ENCODE measurements around the gene DDX25.

DDX25 gene

DNA sequence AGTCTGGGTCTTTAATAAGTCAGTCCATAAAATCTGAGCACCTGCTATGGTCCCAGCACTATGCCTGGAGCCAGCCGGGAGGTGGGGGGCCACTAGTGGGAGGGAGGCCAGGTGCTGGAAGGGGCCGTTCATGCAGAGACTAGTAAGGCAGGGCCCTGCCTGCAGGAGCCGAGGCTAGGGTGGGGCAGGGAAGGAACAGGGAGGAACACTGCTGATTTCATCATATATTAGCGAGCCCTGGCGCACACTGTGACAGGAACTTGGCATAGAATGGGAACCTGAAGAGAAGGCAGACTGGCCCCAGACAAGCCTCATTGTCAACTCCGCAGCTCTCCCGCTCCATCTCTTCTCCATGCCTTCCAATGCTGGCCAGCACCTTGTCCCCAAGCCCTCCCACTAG, 48.7 kb downstream of the DDX25 start:
- DNase-seq, result no peak

DNA sequence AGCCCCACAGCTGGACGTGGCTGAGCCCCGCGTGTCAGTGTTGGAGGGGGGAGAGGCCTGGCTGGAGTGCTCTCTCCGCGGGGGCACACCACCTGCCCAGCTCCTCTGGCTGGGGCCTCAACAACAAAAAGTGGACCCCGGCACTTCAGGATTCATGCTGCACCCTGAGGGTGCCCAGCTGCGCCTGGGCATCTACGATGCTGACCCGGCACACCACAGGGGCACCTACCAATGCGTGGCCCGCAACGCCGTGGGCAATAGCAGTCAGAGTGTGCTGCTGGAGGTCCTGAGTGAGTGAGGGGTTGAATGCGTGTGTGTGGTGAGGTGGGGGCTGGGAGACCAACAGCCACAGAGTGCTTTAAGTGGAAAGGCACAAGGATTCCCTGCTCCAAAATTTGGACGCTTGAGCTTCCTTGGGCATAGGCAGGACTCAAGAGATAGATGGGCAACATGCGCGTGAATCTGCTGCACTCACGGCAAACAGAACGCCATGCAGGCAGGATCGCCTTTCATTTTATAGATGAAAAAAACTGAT, 49.2 kb downstream of the DDX25 start:
- DNase-seq, result no peak

DNA sequence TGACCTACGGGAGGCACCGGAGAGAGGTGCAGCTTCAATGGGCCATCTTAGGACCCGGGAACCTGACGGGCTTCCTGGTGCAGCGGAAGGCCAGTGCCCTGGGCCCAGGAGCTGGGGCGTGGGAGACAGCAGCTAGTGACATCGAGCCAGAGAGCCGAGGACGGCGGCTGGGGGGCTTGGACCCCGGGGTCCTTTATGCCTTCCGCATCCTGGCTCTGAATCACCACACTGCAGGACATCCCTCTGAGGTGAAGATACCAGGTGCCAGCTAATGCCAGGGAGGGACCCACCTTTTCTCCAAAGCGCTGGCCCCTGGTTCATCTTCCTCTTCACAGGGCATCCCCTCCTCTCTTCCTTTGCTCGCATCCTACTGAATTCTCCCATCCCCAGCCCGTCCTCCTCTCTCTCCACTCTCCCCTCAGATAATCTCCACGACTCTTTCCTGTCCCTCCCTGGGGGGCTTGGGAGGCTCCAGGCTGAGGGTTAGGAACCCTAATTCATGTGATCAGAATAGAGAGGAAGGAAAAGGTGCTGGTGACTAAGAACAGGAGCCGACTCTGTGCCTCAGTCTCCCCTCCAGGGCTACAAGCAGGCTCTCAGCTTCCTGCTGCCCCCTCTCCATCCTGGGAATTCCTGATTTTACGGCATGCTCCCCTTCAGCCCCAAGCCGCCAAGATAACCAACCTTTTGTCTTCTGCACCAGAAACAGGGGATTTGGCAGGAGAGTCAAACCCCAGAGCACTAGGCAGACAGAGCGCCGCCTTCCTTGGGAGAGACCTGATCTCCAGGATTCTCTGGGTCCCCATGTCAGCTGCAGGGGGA, 50.0 kb downstream of the DDX25 start:
- DNase-seq, result no peak

DNA sequence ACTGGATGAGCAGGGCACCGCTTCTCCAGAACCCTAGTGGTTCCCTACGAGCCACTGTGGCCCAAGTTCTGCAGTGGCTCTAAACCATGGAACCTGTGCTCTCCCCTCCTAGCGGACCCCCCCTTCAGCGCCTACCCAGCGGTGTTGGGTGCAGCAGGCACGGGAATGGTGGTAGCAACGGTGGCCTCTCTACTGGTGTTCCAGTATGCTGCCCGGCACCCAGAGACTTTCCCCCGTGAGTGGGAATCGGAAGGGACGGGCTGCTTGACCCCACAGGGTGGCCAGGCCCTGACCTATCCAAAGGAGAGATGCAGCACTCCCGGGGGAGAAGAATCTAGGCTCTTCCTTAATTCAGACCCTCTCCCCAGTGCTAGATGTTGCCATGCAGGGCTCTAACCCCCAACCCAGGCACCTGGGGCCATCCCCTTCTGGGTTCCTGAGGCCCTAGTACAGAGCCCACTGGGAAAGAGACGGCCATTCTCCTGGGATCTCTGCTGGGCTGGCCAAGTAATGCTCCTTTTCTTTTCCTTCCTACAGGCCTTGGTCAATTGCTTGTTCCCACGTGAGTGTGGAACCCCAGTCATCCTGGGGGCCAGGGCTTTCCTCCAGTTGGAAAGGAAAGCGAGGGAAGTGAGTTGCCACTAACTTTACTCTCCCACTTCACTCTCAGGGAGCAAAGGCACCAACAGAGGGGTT, 50.8 kb downstream of the DDX25 start:
- no peak for DNase-seq

DNA sequence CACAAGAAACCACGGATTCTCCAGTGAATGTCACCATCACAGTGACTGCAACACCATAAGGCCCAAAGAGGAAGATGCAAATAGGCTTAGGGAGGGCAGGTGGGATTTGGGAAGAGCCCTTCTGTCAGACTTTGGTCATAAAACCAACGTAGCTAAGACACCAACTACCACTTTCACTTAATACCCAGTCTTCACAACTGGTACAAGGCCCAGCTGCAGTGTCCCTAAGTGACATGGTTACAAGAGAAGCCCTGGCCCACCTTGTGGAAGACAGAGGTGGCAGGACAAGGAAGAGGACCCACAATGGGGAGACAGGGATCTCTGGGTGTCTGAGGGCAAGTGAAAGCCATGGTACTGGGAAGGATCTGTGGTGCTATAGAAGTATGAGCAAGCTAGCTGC, 51.5 kb downstream of the DDX25 start:
- no peak for DNase-seq

DNA sequence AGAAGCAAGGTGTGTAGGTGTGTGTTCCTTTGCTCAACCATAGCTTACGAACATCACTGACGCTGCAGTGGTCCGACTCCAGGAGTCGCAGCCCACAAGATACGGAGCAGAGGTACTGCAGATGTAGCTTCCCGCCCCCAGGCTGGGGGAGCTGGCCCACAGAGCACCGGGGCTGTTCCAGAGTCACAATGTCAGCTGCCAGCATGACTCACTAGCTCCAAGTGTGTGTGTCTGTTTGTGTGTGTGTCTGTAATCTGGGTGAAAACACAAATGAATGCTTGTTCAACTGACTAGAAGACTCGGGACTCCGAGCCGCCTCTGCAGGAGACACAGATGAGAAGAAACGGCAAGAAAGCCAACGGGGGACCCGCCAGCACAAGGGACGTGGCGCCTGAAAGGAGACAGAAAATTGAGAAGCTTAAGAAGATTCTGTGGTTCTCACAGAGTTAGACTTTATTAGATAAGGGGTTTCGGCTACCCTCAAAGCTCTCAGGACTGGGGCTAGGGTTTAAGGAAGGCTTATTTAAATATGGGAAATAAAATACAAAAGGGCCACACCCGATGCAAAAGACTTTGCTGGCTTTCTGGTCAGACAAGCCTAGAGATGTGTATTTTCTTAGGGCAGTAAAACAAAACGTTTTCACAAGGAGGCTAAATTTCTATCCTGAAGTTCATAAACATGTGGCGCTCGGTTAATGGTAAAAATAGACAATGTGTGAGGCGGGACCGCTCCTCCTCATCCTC, 52.3 kb downstream of the DDX25 start:
- DNase-seq, result no peak

DNA sequence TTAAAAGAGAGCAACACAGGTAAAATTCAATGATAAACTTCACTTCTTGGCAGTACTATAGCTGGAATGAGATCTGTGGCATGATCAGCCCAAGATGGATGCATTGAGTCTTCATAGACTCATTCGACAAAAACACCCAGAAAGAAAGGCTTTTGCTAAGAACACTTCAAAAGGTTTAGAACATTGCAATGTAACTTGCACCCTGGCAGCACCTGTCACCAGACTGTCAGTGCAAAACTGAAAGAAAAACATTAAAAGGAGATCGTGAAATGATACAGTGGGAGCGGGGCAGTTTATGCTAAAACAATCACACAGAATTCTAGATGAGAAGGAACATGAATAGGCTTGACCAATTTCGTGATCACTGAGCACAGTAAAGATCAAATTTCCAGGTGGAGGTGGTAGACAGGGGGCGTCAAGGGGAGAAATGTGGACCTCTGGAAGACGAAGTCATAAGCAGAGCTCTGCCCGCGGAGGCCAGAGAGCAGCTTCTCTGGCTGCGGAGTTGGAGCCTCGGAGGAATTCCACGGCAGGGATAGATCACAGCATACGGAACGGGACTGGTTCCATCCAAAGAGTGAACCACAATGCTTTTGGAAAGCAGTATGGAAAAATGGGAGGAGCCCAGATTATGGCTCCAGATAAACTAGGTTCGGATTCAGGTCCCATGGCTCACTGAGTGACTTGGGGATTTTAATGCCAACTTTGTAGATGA, 53.5 kb downstream of the DDX25 start:
- no peak for DNase-seq

DNA sequence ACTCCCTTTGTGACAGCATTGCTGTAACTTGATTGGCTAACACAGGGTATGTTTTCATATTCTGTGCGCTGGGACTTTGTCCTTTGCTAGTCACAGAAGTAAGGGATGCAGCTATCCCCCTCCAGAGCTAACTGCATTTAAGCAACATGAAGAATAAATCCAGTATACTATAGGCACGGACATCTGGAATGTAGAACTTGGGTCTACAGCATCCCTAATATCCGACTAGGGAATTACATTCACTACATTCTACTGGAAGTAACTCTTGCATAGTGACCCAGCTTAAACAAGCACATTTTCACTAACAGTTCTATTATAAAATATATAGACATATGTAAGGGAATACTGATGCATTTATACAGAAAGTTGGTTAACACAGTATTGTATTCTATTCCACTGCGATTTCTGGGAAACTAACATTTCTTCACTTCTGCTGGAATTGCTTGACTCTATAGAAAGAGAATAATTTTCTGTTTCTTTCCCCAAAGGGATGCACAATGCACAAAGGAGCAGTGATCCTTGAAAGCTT, 54.6 kb downstream of the DDX25 start:
- DNase-seq, result no peak

DNA sequence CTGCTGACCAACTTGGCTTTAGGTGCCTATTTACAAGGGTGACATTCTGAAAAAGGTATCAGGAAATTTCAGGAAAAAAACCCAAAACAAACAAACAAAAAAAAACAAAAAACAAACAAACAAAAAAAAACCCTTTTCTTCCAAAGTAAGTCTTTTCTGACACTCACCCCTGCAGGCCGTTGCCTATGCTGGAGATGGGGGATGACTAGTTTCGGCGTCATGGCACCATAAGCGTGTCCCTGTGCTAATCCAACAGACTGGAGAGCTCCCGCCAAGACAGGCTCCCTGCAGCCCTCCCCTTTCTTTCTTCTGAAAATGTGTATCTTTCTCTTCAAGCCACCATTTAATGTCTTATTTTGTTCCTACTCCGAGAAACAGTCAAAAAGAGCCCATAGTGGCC, 55.2 kb downstream of the DDX25 start:
- DNase-seq, result no peak

DNA sequence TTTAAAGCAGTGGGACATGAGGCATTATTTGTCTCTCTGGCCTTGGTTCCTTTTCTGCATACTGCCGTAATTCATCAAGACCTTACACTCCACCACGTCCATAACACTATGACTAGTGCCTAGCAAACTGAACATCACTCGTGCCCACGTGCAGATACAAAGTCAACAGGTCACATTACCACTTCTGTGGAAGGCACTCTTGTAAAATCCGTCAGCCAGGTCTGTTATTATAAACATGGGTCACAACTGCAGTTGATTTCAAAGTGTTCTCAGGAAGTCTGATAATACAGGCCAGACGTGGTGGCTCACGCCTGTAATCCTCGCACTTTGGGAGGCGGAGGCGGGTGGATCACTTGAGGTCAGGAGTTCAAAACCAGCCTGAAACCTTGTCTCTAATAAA, 55.6 kb downstream of the DDX25 start:
- DNase-seq, result no peak

DNA sequence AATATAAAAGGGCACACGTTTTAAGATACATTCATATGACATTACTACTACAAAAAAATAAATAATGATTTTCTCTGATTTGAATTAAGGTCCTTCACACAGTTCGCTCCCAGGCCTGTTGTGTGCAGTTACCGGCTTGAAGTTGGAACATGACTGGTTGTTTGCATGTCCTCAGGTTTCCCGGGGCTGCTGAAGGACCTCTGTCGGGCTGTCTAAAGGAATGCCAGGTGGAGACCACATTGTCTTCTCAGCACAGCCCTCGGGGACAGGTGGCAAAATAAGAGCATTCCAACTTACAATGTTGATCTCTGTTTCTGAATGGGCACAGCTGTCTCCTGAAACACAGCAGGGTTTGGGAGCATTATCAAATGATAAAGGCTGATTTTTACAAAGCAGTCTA, 56.5 kb downstream of the DDX25 start:
- no peak for DNase-seq

DNA sequence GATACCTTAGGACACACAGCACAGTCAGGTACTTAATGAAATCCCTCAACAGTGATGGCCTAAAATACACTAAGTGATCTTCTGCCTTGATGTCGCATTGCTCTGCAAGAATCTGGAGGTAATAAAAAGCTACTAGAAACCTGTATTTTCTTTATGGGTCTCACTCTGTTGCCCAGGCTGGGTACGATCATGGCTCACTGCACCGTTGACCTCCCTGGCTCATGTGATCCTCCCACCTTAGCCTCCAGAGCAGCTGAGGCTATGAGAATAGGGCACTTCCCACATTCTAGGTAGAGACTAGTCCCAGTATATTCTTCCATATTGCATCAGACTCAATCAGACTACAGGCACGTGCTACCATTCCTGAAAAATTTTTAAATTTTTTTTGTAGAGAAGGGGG, 63.2 kb downstream of the DDX25 start:
- DNase-seq, result no peak

DNA sequence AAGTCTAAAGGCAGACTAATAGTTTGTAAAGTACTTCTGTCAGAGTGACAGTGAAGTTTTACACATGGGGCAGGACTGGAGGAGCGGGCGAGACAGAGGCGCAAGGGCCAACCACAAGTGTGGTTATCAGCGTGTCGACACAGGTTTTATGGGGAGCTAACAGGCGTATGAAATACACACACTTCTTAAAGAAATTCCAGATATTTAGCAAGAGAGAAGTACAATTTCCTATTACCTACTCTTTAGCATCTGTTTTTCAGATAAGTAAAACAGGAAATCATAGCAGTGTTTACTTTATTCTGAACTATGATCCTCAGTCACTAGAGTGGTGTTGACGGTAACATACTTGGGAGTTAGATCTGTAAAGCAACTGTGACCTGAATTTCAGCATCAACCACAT, 64.0 kb downstream of the DDX25 start:
- no peak for DNase-seq

DNA sequence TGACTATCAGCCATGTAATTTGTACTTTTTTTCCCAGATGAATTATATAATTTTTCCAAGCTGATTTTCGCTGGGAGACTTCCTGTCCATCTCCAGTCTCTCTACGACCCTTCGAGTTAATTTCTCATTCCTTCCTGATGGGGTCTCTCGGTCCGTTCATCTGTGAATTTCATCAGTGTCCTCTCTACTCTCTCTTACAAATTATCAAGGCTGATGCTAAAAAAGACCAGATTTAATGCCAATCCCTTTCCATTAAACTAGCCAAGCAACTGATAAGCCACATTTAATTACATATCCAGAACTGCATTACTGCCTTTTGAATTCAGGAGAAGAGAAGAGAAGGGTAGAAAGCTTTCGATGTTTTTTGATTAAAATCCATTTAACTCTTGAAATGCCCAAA, 67.3 kb downstream of the DDX25 start:
- DNase-seq, result no peak

DNA sequence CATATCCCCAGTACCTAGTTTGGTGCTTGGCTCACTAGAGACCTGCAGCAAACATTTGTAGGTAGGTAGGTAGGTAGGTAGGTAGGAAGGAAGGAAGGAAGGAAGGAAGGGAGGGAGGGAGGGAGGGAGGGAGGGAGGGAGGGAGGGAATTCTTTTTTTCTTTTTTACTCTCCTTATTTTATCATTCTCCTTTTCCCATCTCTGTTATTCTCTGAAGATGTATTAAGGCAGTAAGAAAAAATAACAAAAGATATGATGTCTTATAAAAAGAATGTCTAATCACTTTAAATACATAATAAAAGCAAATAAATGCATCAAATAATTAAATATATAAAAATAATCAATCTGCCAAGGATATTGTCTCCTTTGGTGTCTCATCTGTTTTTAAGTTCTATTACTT, 70.0 kb downstream of the DDX25 start:
- DNase-seq, result no peak

DNA sequence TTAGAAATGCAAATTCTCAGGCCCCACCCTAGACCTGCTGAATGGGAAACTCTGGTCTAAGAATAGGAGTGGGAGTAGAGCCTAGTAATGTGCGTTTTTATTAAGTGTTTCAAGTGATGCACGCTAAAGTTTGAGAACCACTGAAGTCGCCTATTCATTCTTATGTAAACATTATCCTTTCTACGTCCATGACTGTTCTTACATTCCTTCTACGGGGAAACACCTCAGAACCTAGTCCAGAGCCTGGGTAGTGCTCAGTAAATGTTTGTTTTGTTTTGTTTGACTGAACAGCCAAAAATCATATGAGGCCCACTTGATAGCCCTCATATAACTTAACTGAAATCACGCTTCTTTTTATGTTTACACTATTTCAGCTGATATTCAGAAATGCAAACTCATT, 71.3 kb downstream of the DDX25 start:
- no peak for DNase-seq

DNA sequence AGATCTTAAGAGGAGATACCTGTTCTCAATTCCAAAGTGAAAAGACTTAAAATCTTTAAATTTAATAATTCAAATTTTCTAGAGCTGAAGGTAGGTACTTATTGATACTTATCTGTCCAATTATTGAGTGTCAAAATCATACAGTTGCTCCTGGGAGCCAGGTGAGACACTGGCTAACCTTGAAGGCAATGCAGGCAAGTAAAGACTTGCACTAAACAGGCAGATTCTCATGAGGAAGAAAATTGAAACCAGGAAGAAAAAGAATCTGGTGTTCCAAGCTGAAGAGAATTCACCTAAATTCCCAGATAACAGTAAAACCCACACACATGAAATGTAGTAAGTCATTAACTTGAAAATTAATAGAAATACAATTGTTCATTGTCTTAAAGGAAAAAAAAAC, 71.8 kb downstream of the DDX25 start:
- no peak for DNase-seq

DNA sequence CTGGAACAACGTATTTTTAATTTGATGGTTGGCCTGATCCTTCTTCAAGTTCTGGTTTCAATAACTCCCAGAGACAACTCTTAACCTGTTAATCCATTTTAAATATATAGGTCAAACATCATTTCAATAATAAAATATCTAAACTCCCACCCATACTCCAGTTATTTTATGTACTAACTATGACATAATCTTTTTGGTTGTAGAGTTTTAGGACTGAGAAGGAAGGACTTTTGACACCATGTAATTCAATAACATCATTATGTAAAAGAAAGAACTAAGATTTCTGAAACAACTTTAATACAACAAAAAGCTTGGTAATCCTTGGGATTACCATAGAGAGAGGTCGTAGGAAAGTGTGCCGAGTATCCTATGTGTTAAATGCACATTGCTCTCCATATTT, 73.0 kb downstream of the DDX25 start:
- no peak for DNase-seq

DNA sequence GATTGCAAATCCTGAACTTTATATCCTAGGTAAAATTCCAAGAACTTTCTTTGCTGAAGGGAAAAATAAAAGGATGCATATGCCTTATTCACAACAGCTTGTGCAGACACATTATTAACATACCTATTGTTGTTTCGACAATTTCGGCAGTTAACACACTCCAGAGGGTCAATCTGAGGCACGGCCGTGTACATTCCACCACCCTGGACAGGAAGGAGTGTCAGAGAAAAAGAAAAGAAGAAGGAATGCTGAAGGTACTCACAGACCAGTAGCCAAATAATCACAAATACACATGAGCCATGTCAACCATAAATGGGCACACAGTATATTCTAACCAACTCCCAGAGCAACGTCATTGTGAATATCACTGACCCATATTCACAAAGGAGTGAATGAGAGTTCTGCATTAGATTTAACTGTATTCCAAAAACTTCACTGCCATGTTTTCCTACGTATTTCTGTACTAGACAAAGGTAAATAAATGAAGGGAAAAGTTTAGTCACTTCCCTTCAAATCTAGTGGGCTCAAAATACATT, 73.9 kb downstream of the DDX25 start:
- no peak for DNase-seq

Data from activated CD4-positive, CD25-positive, alpha-beta regulatory T cell treated with anti-CD3 and anti-CD28 coated beads, Interleukin-2, amount 50 U/mL, for 72 hours (primary cell).